Memory B cell (primary cell): ENCODE results near the gene STARD5.

Source experiments
- ATAC-seq: fragments of 150-1000 bp; cut with Tn5 transposase; 2 replicates; pipeline ENCODE4 v1.10.0; 2021; ENCODE audit warnings: low read depth, mild to moderate bottlenecking, moderate library complexity
- DNase-seq, 2 donors: peaks; one replicate each; pipeline ENCODE4 v3.0.0; 2022; ENCODE audit warnings: low spot score in 2 of 2
- H3K27ac Mint-ChIP-seq: one replicate; pipeline ENCODE4 v1.8.0; 2022; ENCODE audit warnings: mild to moderate bottlenecking, moderate library complexity, mixed read lengths
- H3K27me3 Mint-ChIP-seq: one replicate; pipeline ENCODE4 v1.8.0; 2022; ENCODE audit warnings: mixed read lengths
- H3K36me3 Mint-ChIP-seq: one replicate; pipeline ENCODE4 v1.8.0; 2022; ENCODE audit warnings: mild to moderate bottlenecking, mixed read lengths
- H3K4me1 Mint-ChIP-seq: one replicate; pipeline ENCODE4 v1.8.0; 2022; ENCODE audit warnings: mixed read lengths
- H3K4me3 Mint-ChIP-seq: one replicate; pipeline ENCODE4 v1.8.0; 2022; ENCODE audit warnings: mild to moderate bottlenecking, moderate library complexity, mixed read lengths
- H3K9me3 Mint-ChIP-seq: one replicate; pipeline ENCODE4 v1.8.0; 2022; ENCODE audit warnings: mixed read lengths

Gene STARD5

DNA sequence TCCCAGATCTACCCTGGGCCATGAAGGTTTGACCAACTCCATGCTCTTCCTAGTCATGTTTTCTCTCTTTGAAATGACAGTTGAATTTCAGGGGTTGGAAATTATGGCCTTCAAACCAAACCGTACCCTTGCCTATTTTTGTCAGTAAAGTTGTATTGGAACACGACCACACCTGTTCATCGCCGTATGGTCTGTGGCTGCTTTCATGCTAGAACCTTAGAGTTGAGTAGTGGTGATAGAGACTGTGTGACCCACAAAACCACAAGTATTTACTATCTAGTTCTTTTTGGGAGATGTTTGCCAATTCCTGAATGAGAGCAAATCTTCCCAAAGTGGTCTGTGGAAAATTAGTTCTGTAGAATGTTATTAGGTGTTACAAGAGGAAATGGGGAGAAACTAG, 24.0 kb upstream of the STARD5 start:
- H3K4me1 Mint-ChIP-seq: no peaks in the 10 kb centered on the region
- H3K9me3 Mint-ChIP-seq: peaks cover 2% of the 10 kb centered on the region
- no peak overlapping the region for H3K4me3 Mint-ChIP-seq
- H3K27me3 Mint-ChIP-seq: peaks cover 10% of the 10 kb centered on the region
- no peak for ATAC-seq
- H3K27ac Mint-ChIP-seq: no peak overlapping the region
- H3K36me3 Mint-ChIP-seq: peaks cover 4% of the 10 kb centered on the region
- no peak for DNase-seq

DNA sequence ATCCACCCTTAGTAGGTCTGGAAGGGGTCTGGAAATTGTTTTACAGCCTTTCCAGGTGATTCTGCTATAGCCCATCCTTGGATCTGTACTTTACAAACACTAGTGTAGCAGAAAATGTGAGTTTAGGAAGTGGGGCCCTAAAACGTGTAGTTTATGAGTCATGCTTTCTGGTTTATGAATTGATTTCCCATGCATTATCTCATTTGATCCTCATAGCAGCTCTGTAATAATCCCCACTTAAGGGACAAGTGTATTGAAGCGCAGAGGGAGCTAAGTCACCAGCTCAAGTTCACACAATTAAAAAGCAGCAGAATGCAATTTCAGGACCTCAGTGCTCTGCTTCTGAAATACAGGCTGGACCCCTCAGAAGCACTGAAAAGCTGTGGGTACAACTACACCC, 22.7 kb upstream of the STARD5 start:
- H3K27ac Mint-ChIP-seq: no peak overlapping the region
- DNase-seq: no peak
- no peaks in the 10 kb centered on the region for H3K4me1 Mint-ChIP-seq
- H3K27me3 Mint-ChIP-seq: peaks cover 10% of the 10 kb centered on the region
- peaks cover 2% of the 10 kb centered on the region for H3K9me3 Mint-ChIP-seq
- H3K36me3 Mint-ChIP-seq: peaks cover 4% of the 10 kb centered on the region
- no peak for ATAC-seq
- no peak overlapping the region for H3K4me3 Mint-ChIP-seq

DNA sequence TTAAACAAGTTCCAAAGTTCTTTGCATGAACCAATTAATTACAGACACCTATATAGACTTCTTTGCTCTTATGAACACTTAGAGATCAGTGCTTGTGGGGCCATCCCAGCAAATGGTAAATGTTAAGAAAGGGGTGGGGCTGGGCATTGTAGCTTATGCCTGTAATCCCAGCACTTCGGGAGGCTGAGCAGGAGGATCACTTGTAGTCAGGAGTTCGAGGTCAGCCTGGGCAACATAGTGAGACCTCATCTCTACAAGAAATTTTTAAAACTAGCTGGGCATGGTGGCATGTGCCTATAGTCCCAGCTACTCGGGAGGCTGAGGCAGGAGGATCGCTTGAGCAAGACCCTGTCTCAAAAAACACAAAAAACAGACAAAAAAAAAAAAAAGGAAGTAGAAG, 19.4 kb upstream of the STARD5 start:
- DNase-seq (no peak), ATAC-seq (no peak)
- Mint-ChIP-seq H3K27me3 (peaks cover 4% of the 10 kb centered on the region), H3K9me3 (no peaks in the 10 kb centered on the region), H3K4me3 (no peak overlapping the region), H3K36me3 (no peaks in the 10 kb centered on the region), H3K27ac (peak overlapping the region; percentile 33), H3K4me1 (no peaks in the 10 kb centered on the region)

DNA sequence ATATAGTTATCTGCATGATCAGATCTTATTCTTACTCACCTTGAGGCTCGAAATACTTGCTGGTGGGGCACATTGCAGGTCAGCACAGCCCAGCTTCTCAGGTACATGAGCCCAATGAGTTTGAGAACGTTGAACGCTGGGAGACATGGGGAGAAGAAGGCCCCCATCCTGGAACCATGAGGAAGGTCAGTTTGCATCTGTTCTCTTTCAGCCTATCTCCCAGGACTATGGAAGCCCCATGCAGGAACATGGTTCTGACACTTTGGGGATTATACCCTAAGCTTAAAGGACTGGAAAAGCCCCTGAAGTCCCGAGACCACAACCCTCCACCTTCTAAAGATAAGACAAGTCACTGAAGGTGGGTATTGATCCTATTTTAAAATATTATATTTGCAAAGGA, 17.4 kb upstream of the STARD5 start:
- Mint-ChIP-seq H3K9me3 (no peaks in the 10 kb centered on the region), H3K4me3 (no peak overlapping the region), H3K36me3 (no peaks in the 10 kb centered on the region), H3K27me3 (peaks cover 4% of the 10 kb centered on the region), H3K4me1 (peaks cover 4% of the 10 kb centered on the region), H3K27ac (no peak overlapping the region)
- no peak for ATAC-seq
- DNase-seq: no peak

- peaks cover 6% of the 10 kb centered on the region for H3K4me1 Mint-ChIP-seq
- no peaks in the 10 kb centered on the region for H3K36me3 Mint-ChIP-seq
- H3K9me3 Mint-ChIP-seq: no peaks in the 10 kb centered on the region
- DNase-seq (no peak), ATAC-seq (no peak)
- no peak overlapping the region for H3K27ac Mint-ChIP-seq
- H3K4me3 Mint-ChIP-seq: no peak overlapping the region
- H3K27me3 Mint-ChIP-seq: peaks cover 1% of the 10 kb centered on the region
Observed at GRCh38 chr15:81339851-81340250, 15.9 kb upstream of the STARD5 start.

DNA sequence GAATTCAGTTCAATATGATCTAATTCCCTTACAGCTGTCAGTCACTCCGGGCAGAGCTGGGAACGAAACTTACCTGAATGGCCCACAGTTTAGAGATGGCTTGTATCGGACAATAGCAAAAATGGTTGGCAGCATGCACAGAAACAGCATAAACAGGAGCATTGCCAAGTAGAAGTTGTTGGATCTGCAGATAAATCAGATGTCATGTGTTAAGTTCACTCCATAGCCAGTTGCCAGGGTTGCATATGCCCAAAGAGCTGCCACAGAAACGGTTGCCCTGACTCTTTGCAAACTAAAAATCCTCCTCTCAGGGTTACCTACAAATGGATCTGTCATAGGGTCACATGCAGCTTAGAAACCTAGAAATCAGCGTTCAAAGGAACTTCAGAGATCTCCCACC, 15.4 kb upstream of the STARD5 start:
- no peak for ATAC-seq
- Mint-ChIP-seq H3K27ac (no peak overlapping the region), H3K36me3 (no peaks in the 10 kb centered on the region)

DNA sequence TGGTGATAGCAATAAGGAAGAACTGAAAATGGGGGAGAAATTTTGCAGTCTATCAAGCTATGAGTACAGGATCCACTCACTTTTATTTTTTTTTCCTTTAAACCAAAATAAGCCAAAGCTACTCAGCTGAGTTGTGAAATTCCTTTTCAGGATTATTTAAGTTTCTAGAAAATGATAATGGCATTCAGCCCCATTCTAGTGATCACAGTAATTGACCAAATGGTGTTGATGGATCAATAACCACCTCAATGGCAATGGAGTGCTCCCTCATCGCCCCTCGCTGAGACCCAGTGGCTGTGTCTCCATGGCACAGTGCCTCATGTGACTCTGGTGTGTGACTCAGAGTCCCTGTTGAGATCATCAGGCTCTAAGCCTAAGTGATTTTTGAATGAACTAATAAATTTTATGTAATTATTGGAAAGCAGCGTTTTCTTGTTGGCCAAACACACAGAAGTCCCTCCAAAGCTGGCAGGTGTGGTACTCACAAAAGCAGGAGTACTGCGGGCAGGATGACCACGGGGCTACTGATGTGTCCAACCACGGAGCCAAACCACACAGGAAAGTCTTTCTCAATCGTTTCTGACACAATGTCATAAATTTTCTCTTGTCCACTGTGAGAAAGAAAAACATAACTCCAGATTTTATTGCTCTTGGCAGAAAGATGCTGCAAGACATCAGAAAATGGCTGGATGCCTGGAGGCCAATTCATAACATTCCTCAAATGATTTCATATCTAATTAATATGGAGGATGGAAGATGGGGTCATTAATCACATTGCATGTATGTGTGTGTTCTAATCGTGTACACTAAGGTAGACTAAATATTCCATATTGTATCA, 14.4 kb upstream of the STARD5 start:
- Mint-ChIP-seq H3K9me3 (no peaks in the 10 kb centered on the region), H3K36me3 (no peaks in the 10 kb centered on the region), H3K27ac (no peak overlapping the region), H3K27me3 (no peaks in the 10 kb centered on the region), H3K4me3 (no peak overlapping the region), H3K4me1 (peaks cover 6% of the 10 kb centered on the region)
- ATAC-seq (no peak), DNase-seq (no peak)

More for the DNA sequence above, 15.4 kb upstream of the STARD5 start:
- H3K27me3 Mint-ChIP-seq: no peaks in the 10 kb centered on the region
- no peak for DNase-seq
- no peaks in the 10 kb centered on the region for H3K9me3 Mint-ChIP-seq
- peaks cover 6% of the 10 kb centered on the region for H3K4me1 Mint-ChIP-seq
- no peak overlapping the region for H3K4me3 Mint-ChIP-seq

GRCh38 chr15:81337713-81338157, 13.8 kb upstream of the STARD5 start:
- no peak for ATAC-seq
- Mint-ChIP-seq H3K27me3 (no peaks in the 10 kb centered on the region), H3K36me3 (no peaks in the 10 kb centered on the region), H3K9me3 (no peaks in the 10 kb centered on the region), H3K27ac (no peak overlapping the region), H3K4me3 (no peak overlapping the region), H3K4me1 (peaks cover 6% of the 10 kb centered on the region)
- no peak for DNase-seq

DNA sequence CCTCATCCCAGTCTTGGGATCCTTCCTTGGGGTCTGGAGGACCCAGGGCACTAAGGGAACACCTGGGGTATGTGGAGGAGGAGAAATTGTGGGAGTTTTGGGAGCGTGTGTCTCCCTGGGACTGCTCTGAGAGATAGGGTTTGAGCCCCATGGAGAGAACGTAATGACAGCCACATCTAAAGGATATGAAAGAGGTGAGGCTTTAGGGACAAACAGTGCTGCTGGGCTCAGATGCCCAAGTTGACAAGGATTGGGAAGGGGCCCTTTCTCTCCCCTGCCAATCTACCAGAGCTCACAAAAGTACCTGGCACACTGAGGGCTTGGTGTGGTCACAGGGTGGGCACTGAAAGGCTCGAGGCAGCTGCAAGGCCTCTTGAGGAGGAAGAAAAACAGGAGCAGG, 13.3 kb upstream of the STARD5 start:
- peaks cover 6% of the 10 kb centered on the region for H3K4me1 Mint-ChIP-seq
- no peaks in the 10 kb centered on the region for H3K27me3 Mint-ChIP-seq
- H3K9me3 Mint-ChIP-seq: no peaks in the 10 kb centered on the region
- DNase-seq: no peak
- ATAC-seq: no peak
- H3K4me3 Mint-ChIP-seq: no peak overlapping the region
- no peaks in the 10 kb centered on the region for H3K36me3 Mint-ChIP-seq
- H3K27ac Mint-ChIP-seq: no peak overlapping the region

DNA sequence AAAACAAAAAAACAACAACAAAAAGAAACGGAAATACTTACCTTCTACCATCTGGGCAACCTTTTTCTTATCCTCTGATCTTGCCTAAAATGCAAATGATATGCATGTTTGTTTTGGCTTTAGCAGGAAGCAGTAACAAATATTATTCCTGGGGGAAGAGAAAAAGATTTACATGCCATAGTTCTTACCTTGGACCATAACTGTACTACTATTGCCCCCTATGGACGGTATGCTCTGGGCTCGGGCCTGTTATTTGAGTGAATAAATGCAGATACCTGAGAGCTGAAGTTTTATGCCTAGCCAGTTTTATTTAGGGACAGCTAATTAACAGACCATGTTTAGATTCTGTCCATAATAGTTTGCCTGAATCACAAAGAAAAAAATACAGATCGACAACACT, 12.6 kb upstream of the STARD5 start:
- no peaks in the 10 kb centered on the region for H3K9me3 Mint-ChIP-seq
- H3K36me3 Mint-ChIP-seq: no peaks in the 10 kb centered on the region
- DNase-seq (peak in 1 of 2 donors; percentile 44), ATAC-seq (peak; percentile 81)
- no peak overlapping the region for H3K4me3 Mint-ChIP-seq
- no peak overlapping the region for H3K27ac Mint-ChIP-seq
- H3K4me1 Mint-ChIP-seq: peaks cover 8% of the 10 kb centered on the region
- H3K27me3 Mint-ChIP-seq: no peaks in the 10 kb centered on the region

DNA sequence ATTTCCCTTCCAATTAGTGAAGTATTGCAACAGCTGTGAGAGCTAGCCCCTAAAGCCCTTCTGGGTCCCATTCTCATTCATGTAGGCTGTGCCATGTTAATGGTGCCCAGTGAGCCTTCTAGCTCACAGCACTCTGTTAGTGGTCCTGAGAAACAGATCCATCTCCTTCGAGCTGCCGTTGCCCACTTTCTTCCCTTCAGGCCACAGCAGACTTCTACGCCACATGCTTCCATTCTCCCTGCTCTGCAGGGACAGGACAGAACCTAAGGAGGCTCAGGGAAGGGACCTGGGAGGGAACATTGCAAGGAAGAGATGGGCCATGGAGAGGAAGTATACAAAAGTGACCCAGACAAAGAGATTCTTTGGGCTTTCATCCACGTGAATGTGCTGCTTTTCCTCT, 11.7 kb upstream of the STARD5 start:
- Mint-ChIP-seq H3K27ac (no peak overlapping the region), H3K27me3 (no peaks in the 10 kb centered on the region), H3K9me3 (no peaks in the 10 kb centered on the region), H3K4me1 (peaks cover 14% of the 10 kb centered on the region), H3K36me3 (no peaks in the 10 kb centered on the region), H3K4me3 (no peak overlapping the region)
- ATAC-seq (no peak), DNase-seq (no peak)

- H3K36me3 Mint-ChIP-seq: no peaks in the 10 kb centered on the region
- no peak for ATAC-seq
- H3K27ac Mint-ChIP-seq: no peak overlapping the region
Observed at GRCh38 chr15:81334768-81335435, 11.0 kb upstream of the STARD5 start.

GRCh38 chr15:81333363-81333762, 9.4 kb upstream of the STARD5 start:
- Mint-ChIP-seq H3K27me3 (no peaks in the 10 kb centered on the region), H3K36me3 (no peaks in the 10 kb centered on the region), H3K4me1 (peaks cover 14% of the 10 kb centered on the region), H3K9me3 (no peaks in the 10 kb centered on the region), H3K27ac (no peak overlapping the region), H3K4me3 (no peak overlapping the region)
- DNase-seq (no peak), ATAC-seq (no peak)

More at GRCh38 chr15:81334768-81335435, 11.0 kb upstream of the STARD5 start:
- H3K9me3 Mint-ChIP-seq: no peaks in the 10 kb centered on the region
- DNase-seq: no peak
- H3K27me3 Mint-ChIP-seq: no peaks in the 10 kb centered on the region
- no peak overlapping the region for H3K4me3 Mint-ChIP-seq
- peaks cover 14% of the 10 kb centered on the region for H3K4me1 Mint-ChIP-seq

GRCh38 chr15:81332326-81332725, 8.4 kb upstream of the STARD5 start:
- Mint-ChIP-seq H3K36me3 (no peaks in the 10 kb centered on the region), H3K27ac (no peak overlapping the region)
- ATAC-seq: no peak

More at GRCh38 chr15:81332326-81332725, 8.4 kb upstream of the STARD5 start:
- no peak for DNase-seq
- Mint-ChIP-seq H3K4me1 (peaks cover 18% of the 10 kb centered on the region), H3K27me3 (no peaks in the 10 kb centered on the region), H3K4me3 (no peak overlapping the region), H3K9me3 (no peaks in the 10 kb centered on the region)
